GM23338 (cell line): ENCODE measurements around the gene FUT4.

Experiments
- CTCF ChIP-seq, 2 experiments: fragments of 200-600 bp in 1 of 2; sonication (generic) in 1 of 2; conservative IDR thresholded peaks; 2 replicates each; pipeline versions ENCODE4 v1.5.1 to v1.6.1; 2016 to 2017; ENCODE audit warnings: antibody characterized with exemption in 2 of 2, low read depth in 2 of 2, mild to moderate bottlenecking in 2 of 2, moderate library complexity in 1 of 2
- ETS1 ChIP-seq: IDR thresholded peaks from 2 replicates; pipeline ENCODE4 v1.6.1; 2016; ENCODE audit warnings: antibody characterized with exemption
- EZH2 ChIP-seq: fragments of 200-600 bp; sonication (generic); IDR thresholded peaks from one replicate; pipeline ENCODE4 v1.8.0; 2017; ENCODE audit warnings: antibody characterized with exemption, mild to moderate bottlenecking, low read depth; ENCODE audit not compliant: unreplicated experiment
- EZH2phosphoT487 ChIP-seq: fragments of 200-600 bp; sonication (generic); IDR thresholded peaks from one replicate; pipeline ENCODE4 v1.8.1; 2018; ENCODE audit warnings: antibody characterized with exemption; ENCODE audit not compliant: unreplicated experiment
- POLR2AphosphoS5 ChIP-seq: IDR thresholded peaks from 2 replicates; pipeline ENCODE4 v1.6.1; 2016; ENCODE audit warnings: antibody characterized with exemption, low read depth
- REST ChIP-seq: IDR thresholded peaks from one replicate; pipeline ENCODE4 v1.6.1; 2018; ENCODE audit warnings: antibody characterized with exemption; ENCODE audit not compliant: unreplicated experiment

GRCh38 chr11:94568717-94569116 lies 25.0 kb downstream of the FUT4 start:
- TF ChIP-seq CTCF (conservative IDR thresholded peaks at IDR 0.05; ENCODE audit: low read depth in 2 of 2) (no peak), ETS1 (no peak), REST (no peak), EZH2phosphoT487 (no peak), POLR2AphosphoS5 (no peak), EZH2 (no peak)
